SU-DHL-6 (cell line): Measurements from ENCODE around the gene MOV10L1.

ENCODE experiments used
- H2AFZ ChIP-seq: fragments of 200-600 bp; sonication (generic); 2 replicates; pipeline ENCODE4 v1.6.1; 2014; ENCODE audit warnings: low read depth, mild to moderate bottlenecking, moderate library complexity, mixed read lengths, antibody characterized with exemption, low read length; ENCODE audit not compliant: severe bottlenecking
- H3F3A ChIP-seq: fragments of 200-600 bp; shearing (Covaris generic); 2 replicates; pipeline ENCODE4 v1.6.0; 2016; ENCODE audit warnings: antibody characterized with exemption, mild to moderate bottlenecking; ENCODE audit not compliant: insufficient read depth
- H3K27ac ChIP-seq: fragments of 200-600 bp; sonication (generic); 2 replicates; pipeline ENCODE4 v1.5.1; 2016; ENCODE audit warnings: low read depth, mild to moderate bottlenecking, low read length, moderate library complexity, mixed read lengths
- H3K27me3 ChIP-seq: fragments of 200-600 bp; sonication (generic), shearing (Covaris generic); 2 replicates; pipeline ENCODE4 v1.6.0; 2014; ENCODE audit warnings: mild to moderate bottlenecking, low read length
- H3K36me3 ChIP-seq: fragments of 200-600 bp; sonication (generic); 2 replicates; pipeline ENCODE4 v1.6.1; 2014; ENCODE audit warnings: mild to moderate bottlenecking, low read length, mixed read lengths
- H3K4me2 ChIP-seq: fragments of 300-600, 200-600 bp; shearing (Covaris generic), sonication (generic); 2 replicates; pipeline ENCODE4 v1.6.0; 2014; ENCODE audit warnings: low read length, low read depth, mild to moderate bottlenecking; ENCODE audit not compliant: poor library complexity, severe bottlenecking
- H3K4me3 ChIP-seq: fragments of 200-600 bp; sonication (generic); 2 replicates; pipeline ENCODE4 v1.5.1; 2014; ENCODE audit warnings: antibody characterized with exemption, low read length, mild to moderate bottlenecking, mixed read lengths; ENCODE audit not compliant: insufficient read depth, poor library complexity, severe bottlenecking
- H3K79me2 ChIP-seq: fragments of 200-600 bp; sonication (generic); 2 replicates; pipeline ENCODE4 v1.6.1; 2014; ENCODE audit warnings: mild to moderate bottlenecking, low read length, moderate library complexity; ENCODE audit not compliant: insufficient read depth
- H3K9ac ChIP-seq: fragments of 200-600 bp; sonication (generic); 2 replicates; pipeline ENCODE4 v1.7.0; 2014; ENCODE audit warnings: mild to moderate bottlenecking, low read length
- H3K9me2 ChIP-seq: fragments of 200-600 bp; sonication (generic); replicated peaks from 2 replicates; pipeline ENCODE4 v1.6.1; 2014; ENCODE audit warnings: low read length; ENCODE audit not compliant: insufficient read depth
- H3K9me3 ChIP-seq: fragments of 200-600 bp; sonication (generic); 2 replicates; pipeline ENCODE4 v1.6.1; 2014; ENCODE audit warnings: low read length, mixed read lengths; ENCODE audit not compliant: insufficient read depth
- H4K20me1 ChIP-seq: fragments of 200-600 bp; sonication (generic); 2 replicates; pipeline ENCODE4 v1.6.1; 2014; ENCODE audit warnings: low read depth, mild to moderate bottlenecking, antibody characterized with exemption, low read length, moderate library complexity, mixed read lengths
- CTCF ChIP-seq: fragments of 200-600 bp; sonication (generic); IDR thresholded peaks from one replicate; pipeline ENCODE4 v1.5.1; 2017; ENCODE audit warnings: antibody characterized with exemption, mild to moderate bottlenecking, low read length, moderate library complexity; ENCODE audit not compliant: insufficient read depth, poor library complexity, severe bottlenecking
- EZH2phosphoT487 ChIP-seq: fragments of 200-600 bp; sonication (generic), shearing (Covaris generic); conservative IDR thresholded peaks from 2 replicates; pipeline ENCODE4 v1.6.1; 2018; ENCODE audit warnings: mild to moderate bottlenecking, antibody characterized with exemption, low read length, moderate library complexity, mixed read lengths

MOV10L1 gene

GRCh38 chr22:50199829-50200460 is 110.1 kb downstream of the MOV10L1 start:
- H3F3A ChIP-seq: peaks cover 23% of the 10 kb centered on the region
- no peaks in the 10 kb centered on the region for H3K9me2 ChIP-seq
- H3K27me3 ChIP-seq: no peaks in the 10 kb centered on the region
- H3K4me2 ChIP-seq: peak overlapping the region; percentile 88
- peak overlapping the region; percentile 66 for H3K4me3 ChIP-seq
- H3K79me2 ChIP-seq: peaks cover 36% of the 10 kb centered on the region
- no peaks in the 10 kb centered on the region for H3K9me3 ChIP-seq
- H4K20me1 ChIP-seq: no peaks in the 10 kb centered on the region
- peak overlapping the region; percentile 95 for H3K9ac ChIP-seq
- peak overlapping the region; percentile 81 for H3K27ac ChIP-seq
- TF ChIP-seq CTCF (no peak), EZH2phosphoT487 (no peak)
- peaks cover 12% of the 10 kb centered on the region; the same call in 1 of the 2 replicates for H3K36me3 ChIP-seq
- H2AFZ ChIP-seq: no peak overlapping the region

DNA sequence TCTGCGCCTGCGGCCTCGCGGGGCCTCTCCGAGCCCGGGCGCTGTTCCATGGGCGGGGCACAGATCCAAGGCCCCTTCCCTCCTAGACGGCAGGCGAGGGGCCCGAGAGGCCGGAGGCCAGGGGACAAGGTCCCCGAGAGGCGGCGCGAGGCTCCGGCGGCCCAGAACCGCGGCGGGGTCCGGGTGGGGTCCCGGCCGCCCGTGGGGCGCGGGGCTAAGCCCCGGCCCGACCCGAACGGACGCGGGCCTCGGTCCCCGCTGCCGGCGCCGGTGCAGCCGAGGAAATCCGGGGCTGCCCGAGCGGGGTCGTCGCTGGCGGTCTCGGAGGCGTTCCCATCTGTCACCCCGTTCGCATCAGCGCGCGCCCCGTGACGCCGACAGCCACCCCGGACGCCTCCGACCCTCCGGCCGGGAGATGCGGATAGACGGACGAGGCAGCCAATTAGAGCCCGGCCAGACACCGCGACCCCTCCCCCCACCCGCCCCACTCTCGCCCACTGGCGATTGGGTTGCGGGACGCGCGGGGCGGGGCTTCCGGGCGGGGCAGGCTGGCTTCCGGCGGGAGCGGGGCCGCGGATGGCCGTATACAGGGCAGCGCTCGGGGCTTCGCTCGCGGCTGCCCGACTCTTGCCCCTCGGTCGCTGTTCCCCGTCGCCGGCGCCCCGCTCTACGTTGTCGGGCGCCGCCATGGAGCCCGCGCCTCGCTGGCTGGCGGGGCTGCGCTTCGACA is 110.8 kb downstream of the MOV10L1 start, which contains the start of gene SELENOO:
Gene SELENOO, plus strand, starts transcription at position 551 of the 730 bp plus-strand sequence. Its CDS starts 26 bp downstream, at position 577.
- no peak within 1 kb of the TSS for H2AFZ ChIP-seq
- H3K36me3 ChIP-seq: peaks cover 12% of the 10 kb centered on the region; the same call in 1 of the 2 replicates
- TF ChIP-seq CTCF: no peak
- no peak for TF ChIP-seq EZH2phosphoT487

GRCh38 chr22:50201191-50202129 is 111.7 kb downstream of the MOV10L1 start:
- Histone ChIP-seq H3K27me3 (no peaks in the 10 kb centered on the region), H3K27ac (peak overlapping the region; percentile 77), H3K9ac (peak overlapping the region; percentile 95), H3K4me2 (peak overlapping the region; percentile 89), H4K20me1 (no peaks in the 10 kb centered on the region), H3K36me3 (peaks cover 12% of the 10 kb centered on the region; the same call in 1 of the 2 replicates), H3K79me2 (peaks cover 36% of the 10 kb centered on the region), H3K4me3 (peak overlapping the region; percentile 97), H3K9me2 (no peaks in the 10 kb centered on the region), H2AFZ (no peak overlapping the region), H3F3A (peaks cover 21% of the 10 kb centered on the region), H3K9me3 (no peaks in the 10 kb centered on the region)
- no peak for TF ChIP-seq EZH2phosphoT487
- no peak for TF ChIP-seq CTCF

More for the DNA sequence above, 110.8 kb downstream of the MOV10L1 start, which contains the start of gene SELENOO:
- H3K27ac ChIP-seq: peak within 1 kb of the TSS; percentile 81
- H3K27me3 ChIP-seq: no peaks in the 10 kb centered on the region
- no peaks in the 10 kb centered on the region for H4K20me1 ChIP-seq
- peak within 1 kb of the TSS; percentile 89 for H3K4me2 ChIP-seq
- no peaks in the 10 kb centered on the region for H3K9me2 ChIP-seq
- peaks cover 21% of the 10 kb centered on the region for H3F3A ChIP-seq
- peak within 1 kb of the TSS; percentile 97 for H3K4me3 ChIP-seq
- peaks cover 36% of the 10 kb centered on the region for H3K79me2 ChIP-seq
- H3K9ac ChIP-seq: peak within 1 kb of the TSS; percentile 95
- H3K9me3 ChIP-seq: no peaks in the 10 kb centered on the region
